ENCODE results near the gene GNS.

The GNS gene

DNA sequence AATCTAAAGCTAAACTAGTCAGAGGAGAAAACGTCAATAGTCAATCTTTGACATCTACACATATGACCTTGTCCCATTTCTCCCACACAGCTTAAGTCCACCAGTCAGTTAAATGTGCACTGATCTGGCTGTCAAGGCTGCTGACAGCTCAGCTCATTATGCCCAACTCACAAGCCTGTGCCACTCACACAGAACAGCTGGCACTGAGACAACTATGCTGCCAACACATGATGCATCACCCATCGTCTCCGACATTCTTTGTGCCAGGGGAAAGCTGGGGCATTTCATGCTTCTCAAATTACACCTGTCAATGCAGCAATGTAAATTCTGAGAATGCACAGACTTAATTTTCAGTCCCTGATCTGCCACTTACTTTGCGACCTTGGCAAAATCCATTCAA, 25.3 kb downstream of the GNS start:
- no peak for DNase-seq

GRCh38 chr12:64731683-64732082, 27.5 kb downstream of the GNS start:
- DNase-seq = no peak

GRCh38 chr12:64730588-64730969, 28.6 kb downstream of the GNS start:
- no peak for DNase-seq

GRCh38 chr12:64729909-64730587, 29.2 kb downstream of the GNS start:
- DNase-seq = no peak

- no peak for DNase-seq
These were observed 34.9 kb downstream of the GNS start for GRCh38 chr12:64724201-64724745.

DNA sequence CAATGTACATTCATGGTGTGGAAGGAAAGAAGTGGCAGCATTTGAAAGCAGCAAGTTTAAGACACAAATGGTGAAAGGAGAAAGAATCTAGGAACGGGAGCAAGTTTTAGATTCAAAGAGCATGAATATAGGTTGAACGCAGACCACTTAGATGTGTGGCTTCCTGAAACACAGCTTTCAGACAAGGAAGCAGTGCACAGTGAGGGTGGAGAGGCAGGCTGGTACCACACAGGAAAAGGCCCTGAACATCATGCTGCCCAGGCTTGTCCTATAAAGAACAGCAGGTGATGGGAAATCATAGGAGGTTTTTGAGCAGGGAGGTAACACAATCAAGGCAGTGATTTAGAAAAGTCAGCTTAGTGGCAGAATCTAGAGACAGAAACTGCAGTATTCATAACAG, 35.6 kb downstream of the GNS start:
- DNase-seq = no peak

DNA sequence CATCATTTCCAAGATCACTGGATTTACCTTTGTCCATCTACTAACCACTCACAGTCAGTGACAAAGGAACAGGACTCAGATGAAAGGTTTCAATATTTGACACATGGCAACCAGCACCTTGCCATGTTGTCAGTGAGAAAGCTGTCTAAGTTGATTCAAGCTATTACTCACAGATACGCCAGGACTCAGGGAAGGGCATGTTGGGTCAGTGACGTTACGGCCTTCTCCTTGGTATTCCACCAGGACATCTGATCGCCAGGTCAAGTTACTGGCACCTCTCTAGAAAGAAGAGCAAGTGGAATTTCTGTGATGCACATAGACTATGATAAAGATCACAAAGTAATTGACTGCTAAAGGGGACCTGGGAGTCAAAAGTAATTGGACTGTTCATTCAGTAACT, 36.4 kb downstream of the GNS start:
- no peak for DNase-seq

DNA sequence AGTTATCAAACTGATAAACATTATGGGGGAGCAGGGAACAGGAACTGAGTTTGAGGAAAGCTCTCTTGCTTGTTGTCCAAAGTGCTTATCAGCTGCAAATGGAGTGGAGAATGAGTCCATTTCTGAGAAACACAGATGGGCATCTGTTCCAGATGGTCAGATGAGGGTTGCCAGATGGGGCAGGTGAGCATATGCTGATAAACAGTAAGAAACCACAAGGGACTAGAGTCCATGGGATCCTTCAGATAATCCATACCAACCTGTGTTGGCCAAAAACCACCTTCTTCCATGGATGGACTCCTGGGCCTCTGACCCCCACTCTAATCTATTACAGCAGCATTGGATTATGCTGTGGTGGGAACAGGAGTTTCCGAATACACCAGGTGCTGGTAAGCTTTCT, 38.3 kb downstream of the GNS start:
- no peak for DNase-seq

GRCh38 chr12:64718649-64719048, 40.6 kb downstream of the GNS start:
- DNase-seq = no peak

- DNase-seq = no peak
These were observed 42.3 kb downstream of the GNS start for GRCh38 chr12:64716839-64717455.

GRCh38 chr12:64716371-64716770, 42.8 kb downstream of the GNS start:
- no peak for DNase-seq

DNA sequence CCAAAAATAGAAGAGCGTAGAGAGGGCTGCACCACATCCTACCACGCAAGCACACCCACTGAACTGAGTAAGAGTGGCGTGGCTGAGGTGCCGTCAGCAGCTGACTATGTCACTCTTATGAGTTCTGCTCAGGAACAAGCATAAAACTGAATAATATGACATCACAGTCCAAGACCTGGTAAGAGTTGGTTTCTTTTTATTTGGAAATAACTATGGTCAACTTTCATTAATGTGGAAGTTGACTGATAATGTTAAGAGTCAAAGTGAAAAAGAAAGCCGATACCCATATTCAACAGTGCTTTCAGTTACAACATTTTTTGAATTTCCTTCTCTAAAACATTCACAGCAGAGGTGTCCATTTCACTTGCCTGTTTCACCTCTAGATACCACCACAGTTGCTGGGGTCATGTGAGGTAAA, 44.6 kb downstream of the GNS start:
- peak; percentile 15 for DNase-seq

GRCh38 chr12:64713376-64713775, 45.8 kb downstream of the GNS start:
- DNase-seq = no peak

DNA sequence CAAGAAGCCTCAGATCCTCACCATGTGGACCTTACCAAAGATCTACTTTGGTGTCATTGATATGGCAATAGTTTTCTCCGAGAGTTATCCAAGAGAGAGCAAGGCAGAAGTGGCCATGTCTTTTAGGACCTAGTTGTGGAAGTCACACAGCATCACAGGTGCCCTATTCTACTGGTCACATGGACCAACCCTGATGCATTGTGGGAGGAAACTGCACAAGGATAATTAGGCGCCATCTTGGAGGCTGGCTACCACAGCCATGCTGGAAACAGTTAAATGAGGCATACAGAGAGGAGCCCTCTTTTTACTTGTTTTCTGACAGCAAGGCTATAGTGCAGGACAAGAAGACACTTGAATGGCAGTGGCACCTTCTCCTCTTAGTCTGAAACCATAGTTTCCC, 49.8 kb downstream of the GNS start:
- no peak for DNase-seq

DNA sequence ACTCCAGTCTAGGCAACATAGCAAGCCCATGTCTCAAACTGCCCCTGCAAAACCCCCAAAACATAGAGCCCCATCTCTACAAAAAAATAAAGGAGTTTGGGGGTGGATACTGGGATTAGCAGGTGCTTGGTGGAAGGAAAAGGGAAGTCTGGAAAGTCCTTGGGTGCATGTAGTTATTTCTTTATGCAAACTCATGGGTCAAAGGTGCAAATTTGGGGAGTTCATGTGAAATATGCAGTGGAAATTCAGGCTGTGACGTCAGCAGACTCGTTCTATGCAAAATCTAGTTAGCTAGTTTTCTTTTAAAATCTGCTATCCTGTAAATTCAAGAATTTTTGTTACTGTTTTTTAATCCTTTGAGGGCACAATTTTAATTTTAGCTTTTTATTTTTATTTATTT, 51.3 kb downstream of the GNS start:
- DNase-seq = no peak

DNA sequence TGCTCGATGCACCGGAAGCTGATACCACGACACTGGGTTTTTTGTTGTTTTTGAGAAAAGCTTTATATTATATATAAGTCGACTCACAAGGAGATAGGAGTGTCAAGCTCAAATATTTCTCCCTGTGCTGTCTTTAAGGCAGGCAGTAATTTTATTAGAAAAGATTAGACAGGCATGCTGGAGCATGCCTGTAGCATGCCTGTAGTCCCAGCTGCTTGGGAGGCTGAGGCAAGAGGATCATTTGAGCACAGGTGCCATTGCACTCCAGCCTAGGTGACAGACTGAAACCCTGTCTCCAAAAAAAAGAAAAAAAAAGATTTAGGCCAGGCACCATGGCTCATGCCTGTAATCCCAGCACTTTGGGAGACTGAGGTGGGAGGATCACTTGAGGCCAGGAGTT, 51.8 kb downstream of the GNS start:
- no peak for DNase-seq

- no peak for DNase-seq
These were observed 52.3 kb downstream of the GNS start for GRCh38 chr12:64706857-64707256.

- DNase-seq = no peak
These were observed 52.9 kb downstream of the GNS start for GRCh38 chr12:64706306-64706705.

DNA sequence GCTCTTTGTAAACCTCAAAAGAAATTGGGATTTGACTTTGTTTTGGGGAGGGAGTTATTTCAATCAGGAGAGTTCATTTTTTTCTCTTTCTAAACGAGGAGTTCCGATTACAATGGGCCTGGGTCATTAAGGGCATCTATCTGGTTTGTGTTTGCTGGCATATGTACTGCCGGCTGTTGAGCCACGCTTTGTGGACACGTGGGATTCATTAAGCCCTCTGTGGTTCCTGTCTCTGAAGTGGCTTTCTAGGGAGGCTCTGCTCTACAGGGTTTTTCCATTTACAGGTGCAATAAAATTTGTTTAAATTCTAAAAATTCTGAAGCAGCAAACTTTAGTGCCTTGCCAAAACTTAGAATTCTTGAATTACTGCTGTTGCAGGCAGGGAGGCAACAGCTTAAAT, 57.9 kb downstream of the GNS start:
- DNase-seq = no peak

GRCh38 chr12:64700532-64700931, 58.7 kb downstream of the GNS start:
- no peak for DNase-seq

DNA sequence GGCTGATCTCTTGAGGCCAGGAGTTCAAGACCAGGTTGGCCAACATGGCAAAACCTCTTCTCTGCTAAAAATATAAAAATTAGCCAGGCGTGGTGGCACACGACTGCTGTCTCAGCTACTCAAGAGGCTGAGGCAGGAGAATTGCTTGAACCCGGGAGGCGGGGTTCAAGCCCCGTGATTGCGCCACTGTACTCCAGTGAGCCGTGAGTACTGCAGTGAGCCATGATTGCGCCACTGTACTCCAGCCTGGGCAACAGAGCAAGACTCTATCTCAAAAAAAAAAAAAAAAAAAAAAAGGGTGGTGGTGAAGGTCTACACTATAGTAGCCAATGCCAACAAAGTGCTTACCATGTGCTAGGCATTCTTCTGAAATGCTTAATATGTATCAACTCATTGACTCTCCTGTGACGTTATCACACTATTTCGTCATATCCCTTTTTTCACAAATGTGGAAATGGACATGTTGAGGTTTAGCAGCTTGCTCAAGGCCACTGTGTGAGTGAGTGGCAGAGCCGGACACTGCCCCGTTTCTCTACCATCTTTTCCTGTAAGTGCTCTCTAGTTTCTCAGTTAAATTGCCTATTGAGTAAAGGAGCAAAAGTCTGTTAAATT, 59.6 kb downstream of the GNS start:
- DNase-seq = no peak

DNA sequence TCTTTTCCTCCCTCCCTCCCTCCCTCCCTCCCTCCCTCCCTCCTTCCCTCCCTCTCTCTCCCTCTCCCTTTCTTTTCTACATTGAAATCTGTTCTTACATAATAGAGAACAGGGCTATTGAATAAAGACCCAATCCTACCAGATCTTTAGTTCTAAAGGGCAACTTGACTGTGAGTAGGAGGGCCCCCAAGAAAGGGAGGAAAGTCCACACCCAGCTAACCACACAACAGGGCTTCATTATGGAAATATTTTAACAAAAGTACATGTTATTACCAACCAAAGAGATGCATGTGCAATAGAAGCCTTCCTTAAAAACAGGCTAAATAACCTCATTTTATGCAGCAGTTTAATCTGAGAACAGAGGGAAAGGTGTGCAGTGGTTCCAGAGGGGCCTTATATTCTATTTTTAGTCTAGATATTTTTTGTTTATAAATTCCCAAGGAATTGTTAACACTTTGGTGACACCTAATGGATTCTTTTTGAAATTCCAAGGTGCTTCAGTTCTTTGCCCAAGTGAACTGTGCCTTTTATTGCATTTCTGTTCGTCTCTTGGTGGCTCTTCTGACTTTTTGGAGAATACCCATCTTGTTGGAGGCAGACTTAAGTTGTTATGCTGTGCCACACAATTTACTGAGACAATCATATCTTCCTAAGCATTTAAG, 63.0 kb downstream of the GNS start:
- DNase-seq = no peak

DNA sequence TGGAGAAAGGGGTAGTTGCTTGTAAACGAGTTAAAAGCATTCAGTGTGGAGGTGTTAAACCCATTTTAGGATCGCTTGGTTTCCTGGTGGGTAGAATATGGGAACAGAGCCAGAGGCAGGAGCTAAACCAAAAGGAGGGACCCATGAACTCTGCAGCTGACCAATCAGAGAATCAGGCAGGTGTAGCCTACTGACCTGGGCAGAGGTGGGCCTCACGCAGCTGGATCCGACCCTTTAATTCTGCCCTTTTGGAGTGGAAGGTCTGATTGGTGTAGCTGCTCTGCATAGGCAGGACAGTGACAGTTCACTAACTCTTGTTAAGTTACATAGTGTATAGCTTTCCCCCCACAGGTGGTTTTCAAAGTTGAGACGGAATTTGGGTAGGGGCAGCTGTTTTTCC, 63.7 kb downstream of the GNS start:
- DNase-seq = no peak

All from stimulated activated naive CD4-positive, alpha-beta T cell treated with Interleukin-2 at 50 U/mL for 16 hours (primary cell).